HG03139 (cell line): ENCODE results near the gene ALDOA.
"Not testable (repeated sequence)": the region's sequence is repeated elsewhere in the genome, so short reads cannot be mapped to it uniquely, and the experiment has no call there.

Experiments
- ATAC-seq: cut with Tn5 transposase; IDR thresholded peaks from one replicate; pipeline ENCODE4 v1.9.1; 2021; ENCODE audit not compliant: unreplicated experiment

The ALDOA gene

GRCh38 chr16:30040690-30041089 is 24.9 kb upstream of the ALDOA start:
- ATAC-seq: not testable (repeated sequence)

GRCh38 chr16:30041841-30042240 is 23.7 kb upstream of the ALDOA start:
- ATAC-seq: no peak

DNA sequence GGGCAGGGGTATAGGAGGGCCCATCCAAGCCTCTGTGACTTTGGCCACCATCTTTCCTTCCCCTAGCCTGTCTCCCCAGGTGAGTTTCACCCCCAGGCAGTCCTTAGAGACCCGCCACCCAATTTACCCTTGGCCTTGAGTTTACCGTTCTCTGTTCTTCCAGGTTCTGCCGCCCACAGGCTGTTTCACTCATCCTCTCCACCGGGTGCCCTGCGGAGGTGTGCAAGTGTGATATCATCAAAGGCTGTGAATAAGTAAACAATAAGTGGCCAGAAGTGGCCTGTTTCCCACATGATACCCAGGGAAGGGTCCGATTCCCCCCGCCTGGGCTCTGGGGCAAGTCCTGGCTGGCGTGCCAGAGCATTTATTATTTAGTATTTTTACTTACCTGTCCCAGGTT is 19.4 kb upstream of the ALDOA start:
- no peak for ATAC-seq

- ATAC-seq: no peak
These were observed 19.0 kb upstream of the ALDOA start for GRCh38 chr16:30046588-30046987.

GRCh38 chr16:30049871-30050270 is 15.7 kb upstream of the ALDOA start:
- ATAC-seq: no peak

GRCh38 chr16:30051518-30051917 is 14.0 kb upstream of the ALDOA start:
- ATAC-seq: no peak

- peak; percentile 45 for ATAC-seq
These were observed 12.7 kb upstream of the ALDOA start for GRCh38 chr16:30052671-30053372.

DNA sequence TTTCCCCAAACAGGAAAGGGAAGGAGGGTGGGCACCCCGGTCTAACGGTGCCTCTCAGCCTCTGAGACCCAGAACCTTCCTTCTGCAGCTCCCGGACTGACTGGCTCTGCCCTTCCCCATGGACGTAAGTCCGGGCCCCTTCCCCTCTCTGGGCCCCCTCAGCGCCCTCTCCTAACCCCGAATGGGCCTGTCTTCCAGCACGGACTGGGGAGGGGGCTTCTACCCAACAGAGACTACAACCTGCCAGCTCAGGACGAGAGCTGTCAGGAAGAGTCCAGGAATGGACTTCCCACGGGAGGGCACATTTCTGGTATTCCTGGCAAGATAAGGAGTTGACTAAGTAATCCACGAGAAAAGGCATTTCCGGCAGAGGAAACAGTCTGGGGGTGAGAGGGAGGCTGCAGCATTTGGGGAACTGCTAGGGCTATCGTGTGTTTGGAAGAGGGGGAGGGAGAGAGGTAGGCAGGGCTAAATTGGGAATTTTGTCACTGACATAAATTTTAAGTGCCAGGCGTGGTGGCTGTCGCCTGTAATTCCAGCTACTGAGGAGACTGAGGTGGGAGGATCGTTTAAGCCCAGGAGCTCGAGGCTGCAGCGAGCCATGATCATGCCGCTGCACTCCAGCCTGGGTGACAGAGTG is 12.1 kb upstream of the ALDOA start:
- ATAC-seq: no peak

- no peak for ATAC-seq
These were observed 11.1 kb upstream of the ALDOA start for GRCh38 chr16:30054451-30054850.

GRCh38 chr16:30054959-30055553 is 10.5 kb upstream of the ALDOA start:
- ATAC-seq: no peak

GRCh38 chr16:30060346-30060745 is 5.2 kb upstream of the ALDOA start:
- ATAC-seq: no peak

- ATAC-seq: no peak
These were observed 4.6 kb upstream of the ALDOA start for GRCh38 chr16:30060836-30061554.

- no peak for ATAC-seq
These were observed 2.2 kb upstream of the ALDOA start for GRCh38 chr16:30063278-30063892.

DNA sequence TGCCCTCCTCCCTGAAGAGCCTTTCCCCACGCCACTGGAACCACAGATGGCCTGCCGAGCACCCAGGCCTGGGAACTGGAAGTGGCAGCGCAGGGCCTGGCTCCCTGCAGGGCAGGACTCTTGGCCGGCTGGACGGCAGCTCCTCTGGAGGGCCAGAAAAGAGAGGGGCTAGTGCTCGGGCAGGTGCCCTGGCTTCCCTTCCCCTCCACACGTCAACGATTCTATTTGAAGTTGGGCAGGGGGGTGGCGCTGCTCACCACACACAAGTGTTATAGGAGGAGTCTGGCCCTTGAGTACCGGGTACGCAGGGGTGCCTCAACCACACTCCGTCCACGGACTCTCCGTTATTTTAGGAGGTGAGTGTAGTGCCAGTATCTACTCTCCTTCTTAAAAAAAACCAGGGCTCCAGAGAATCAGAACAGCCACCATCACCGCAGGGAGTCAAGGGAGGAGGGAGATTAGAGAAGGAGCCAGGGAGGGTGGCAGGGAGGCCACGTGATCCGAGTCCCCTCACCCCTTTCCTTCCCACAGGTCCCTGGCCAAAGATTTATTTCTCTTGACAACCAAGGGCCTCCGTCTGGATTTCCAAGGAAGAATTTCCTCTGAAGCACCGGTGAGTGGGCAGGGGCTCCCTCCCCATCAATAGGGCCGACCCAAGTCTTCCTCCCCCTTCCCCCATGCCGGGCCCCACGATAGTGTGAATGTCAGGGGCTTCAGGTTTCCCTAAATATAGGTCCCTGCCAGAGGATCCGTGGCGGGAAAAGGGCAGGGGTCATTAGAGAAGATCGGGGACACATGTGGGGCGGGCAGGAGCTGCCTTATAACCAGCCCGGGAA is 1.4 kb upstream of the ALDOA start:
- no peak for ATAC-seq

DNA sequence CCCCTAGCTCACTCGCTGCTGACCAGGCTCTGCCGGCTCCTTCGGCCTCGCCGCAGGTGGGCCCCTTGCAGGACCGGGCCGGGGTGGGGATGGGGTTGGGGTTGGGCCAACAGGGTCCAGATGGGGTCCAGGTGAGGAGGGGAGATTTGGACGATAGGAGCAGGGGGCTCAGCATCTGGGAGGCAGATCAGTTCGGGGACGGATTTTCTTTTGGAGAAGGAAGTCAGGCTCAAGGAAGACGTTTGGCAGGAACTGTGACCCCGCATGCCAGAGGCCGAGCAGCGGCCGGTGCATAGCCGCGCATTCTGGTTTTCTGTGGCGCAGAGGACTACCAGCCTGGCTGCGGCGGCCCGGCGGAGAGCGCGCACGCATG is 845 bp upstream of the ALDOA start:
- ATAC-seq: no peak

DNA sequence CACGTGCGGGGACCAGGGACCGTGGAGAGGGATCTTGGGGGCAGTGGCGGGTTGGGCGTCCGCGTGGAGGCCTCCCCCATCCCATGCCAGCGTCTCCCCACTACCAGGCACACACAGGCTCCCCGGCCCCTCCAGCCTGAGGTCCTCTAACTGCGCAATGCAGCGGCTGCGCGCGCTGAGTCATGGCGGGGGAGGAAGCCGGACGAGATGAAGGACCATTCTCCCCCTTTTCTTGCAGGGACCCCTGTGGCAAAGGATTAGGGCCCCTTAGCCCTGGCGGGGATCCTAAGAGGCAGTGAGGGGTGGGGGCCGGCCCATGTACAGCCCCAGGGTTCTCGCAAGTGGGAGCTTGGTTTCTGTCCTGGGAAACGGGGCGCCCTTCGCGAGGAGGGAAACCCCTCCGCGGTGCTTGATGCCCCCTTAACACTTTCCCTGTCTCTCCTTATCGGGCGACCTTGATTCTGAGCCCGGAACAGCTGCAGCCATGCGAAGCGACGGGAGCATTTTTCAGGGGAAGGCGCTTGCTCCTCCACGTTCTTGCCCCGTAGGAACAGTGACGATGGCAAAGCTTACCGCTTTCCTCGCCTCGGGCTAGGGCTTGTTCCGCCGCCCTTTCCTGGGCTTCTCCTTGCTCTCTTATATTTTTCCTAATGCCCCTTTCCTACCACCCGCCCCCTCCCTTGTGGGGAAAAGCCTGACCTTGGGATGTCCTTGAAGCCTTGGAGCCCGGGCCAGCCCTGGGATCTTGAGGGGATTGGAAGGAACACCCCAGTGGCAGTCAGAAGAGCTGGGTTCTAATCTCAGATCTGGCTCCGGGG is 592 bp downstream of the ALDOA start:
- ATAC-seq: no peak

- ATAC-seq: no peak
These were observed 1.4 kb downstream of the ALDOA start for GRCh38 chr16:30066761-30067583.

- ATAC-seq: no peak
These were observed 2.0 kb downstream of the ALDOA start for GRCh38 chr16:30067584-30067916.

- ATAC-seq: no peak
These were observed 2.8 kb downstream of the ALDOA start for GRCh38 chr16:30068333-30068732.
